ENCODE data around the gene COL11A1.
"Not testable (repeated sequence)": the region's sequence is repeated elsewhere in the genome, so short reads cannot be mapped to it uniquely, and the experiment has no call there.

Gene COL11A1

DNA sequence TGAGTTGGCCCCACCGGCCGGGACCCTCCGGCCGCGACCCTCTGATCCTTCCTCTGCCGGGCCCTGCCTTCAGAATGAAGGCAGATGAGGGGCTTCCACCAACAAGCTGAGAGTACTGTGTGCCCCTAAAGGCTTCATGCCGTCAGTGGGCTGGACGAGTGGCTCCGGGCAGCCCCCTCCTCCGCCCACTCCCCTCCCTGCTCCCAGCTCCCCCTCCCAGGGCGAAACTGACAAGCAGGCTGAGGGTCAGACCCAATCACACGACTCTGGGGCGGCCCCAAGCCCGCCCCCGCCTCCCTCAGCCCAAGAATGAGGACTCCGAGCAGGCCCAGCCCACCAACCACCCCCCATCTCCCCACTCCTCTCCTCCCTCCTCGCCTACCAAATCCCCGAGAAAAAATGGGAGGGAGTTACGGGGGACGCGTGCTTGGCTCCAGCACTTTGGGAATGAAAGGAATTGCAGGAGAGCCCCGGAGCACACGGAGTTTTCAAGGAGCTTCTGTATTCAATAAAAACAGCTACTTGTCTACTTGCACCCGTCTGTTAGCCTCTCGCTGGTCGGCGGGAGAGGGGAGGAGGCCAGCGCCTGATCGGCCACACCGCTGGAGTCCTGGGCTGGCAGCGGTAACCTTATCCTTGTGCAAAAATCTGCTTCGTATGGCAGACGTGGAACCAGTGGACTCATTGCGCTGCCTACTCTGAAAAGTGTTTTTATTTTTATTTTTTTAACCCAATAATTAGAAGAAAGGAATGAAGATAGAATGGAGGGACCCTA, at the start of gene COL11A1:
TSS of gene COL11A1 (minus strand) at position 147 of the 775 bp plus-strand sequence. CDS start 344 bp downstream, outside the sequence.
- no peak for DNase-seq

DNA sequence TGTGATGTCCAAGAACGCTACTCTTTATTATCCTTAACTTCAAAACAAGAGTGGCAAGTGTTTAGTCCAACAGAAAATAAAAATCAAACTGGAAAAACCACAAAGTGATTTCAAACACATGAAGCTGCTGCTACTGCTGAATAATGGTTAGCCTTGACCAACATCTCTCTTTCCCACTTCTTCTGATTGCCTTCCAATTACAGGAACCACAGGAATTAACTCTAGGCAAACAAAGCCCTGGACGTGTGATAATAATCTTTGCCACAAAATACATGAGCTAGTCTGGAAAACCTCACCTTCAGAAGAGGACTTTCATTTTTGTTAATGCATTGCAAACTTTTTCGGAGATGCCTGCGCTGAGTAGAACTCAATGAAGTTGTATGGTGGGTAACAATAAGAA, 48.6 kb upstream of the COL11A1 start:
- no peak for DNase-seq

GRCh38 chr1:103146166-103146565, 37.8 kb upstream of the COL11A1 start:
- DNase-seq = no peak

DNA sequence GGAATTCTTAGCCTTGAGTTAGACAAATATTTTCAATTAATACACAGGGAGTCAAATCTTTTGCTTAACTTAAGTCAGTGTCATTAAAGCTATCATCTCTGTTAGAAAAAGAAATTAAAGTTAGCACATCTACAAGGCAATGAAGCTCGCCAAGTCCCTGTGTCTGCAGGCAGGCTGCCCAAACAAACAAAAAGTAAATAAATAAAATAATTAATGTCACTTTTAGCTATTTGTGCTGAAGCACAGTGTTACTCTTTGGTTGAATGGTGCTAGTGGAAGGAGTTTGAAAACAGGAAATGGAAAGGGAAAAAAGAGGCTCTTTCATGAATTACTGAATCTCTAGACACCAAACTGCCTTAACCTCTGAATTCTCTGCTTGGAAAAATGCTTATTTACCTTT, 37.1 kb upstream of the COL11A1 start:
- DNase-seq = no peak

DNA sequence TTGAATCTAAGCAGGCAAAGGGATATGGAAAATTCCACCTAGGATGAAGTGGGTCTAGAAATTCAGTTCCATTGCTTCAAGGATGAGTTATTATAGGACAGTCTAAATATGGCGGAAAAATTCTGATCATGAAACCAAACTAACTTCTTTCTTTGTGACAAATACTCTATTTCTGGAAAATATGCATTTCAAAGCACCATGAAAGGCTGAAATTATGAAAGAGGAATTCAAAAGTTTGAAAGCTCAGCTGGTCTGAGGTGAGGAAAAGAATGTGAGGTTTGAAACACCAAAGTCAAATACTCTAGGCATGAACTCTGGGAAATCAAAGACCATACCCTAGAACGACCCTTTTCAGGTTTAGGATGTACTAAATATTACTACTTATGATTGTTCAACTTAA, 36.4 kb upstream of the COL11A1 start:
- DNase-seq = no peak

GRCh38 chr1:103142461-103142860, 34.1 kb upstream of the COL11A1 start:
- no peak for DNase-seq

GRCh38 chr1:103129796-103130195, 21.5 kb upstream of the COL11A1 start:
- no peak for DNase-seq

- no peak for DNase-seq
Observed at GRCh38 chr1:103129255-103129654, 20.9 kb upstream of the COL11A1 start.

- DNase-seq = not testable (repeated sequence)
Observed at GRCh38 chr1:103128256-103128655, 19.9 kb upstream of the COL11A1 start.

DNA sequence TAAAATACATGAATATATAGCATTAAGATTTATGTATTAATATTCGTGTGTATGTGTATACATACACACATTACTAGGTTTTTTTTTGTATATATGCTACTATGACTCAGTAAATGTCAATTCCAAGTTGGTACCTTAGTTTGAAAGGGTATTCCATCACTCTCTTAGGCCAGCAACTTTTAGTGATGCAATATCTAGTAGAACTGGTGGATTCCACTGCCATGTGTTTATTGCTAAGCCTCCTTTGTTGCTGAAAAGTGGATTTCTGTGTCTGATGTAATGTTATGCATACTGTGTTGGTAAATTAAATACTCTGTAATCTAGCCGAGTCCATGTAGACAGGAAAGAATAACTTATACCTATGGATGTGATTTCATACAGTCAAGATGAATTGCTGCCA, 16.9 kb upstream of the COL11A1 start:
- no peak for DNase-seq

DNA sequence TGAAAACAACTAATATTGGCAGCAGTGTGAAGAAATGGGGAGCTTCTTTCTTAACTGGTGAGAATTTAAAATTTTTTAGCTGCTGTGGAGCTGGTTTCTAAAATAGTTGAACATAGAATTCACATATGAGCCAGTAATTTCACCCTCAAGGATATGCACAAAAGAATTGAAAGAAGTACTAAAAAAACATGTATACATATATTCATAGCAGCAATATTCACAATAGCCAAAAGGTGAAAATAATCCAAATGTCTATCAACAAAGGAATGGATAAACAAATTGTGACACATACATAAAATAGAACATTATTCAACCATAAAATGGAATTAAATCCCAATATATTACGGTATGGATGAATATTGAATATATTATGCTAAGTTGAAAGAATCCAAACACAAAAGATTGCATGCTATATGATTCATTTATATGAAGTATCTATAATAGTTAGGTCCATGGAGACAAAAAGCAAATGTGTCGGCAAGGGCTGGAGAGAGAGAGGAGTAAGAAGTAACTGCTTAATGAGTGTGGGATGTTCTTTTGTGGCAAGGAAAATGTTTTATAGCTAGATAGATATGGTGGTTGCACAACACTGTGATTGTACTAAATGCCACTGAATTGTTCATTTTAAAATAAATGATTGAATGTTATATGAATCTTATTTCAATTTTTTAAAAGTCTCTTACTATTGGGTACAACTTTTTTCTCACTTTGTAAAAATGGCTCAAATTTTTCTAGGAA, 14.8 kb upstream of the COL11A1 start:
- DNase-seq = no peak

- no peak for DNase-seq
Observed at GRCh38 chr1:103120981-103121380, 12.7 kb upstream of the COL11A1 start.

- no peak for DNase-seq
Observed at GRCh38 chr1:103112546-103112945, 4.2 kb upstream of the COL11A1 start.

- DNase-seq = no peak
Observed at GRCh38 chr1:103111926-103112325, 3.6 kb upstream of the COL11A1 start.

DNA sequence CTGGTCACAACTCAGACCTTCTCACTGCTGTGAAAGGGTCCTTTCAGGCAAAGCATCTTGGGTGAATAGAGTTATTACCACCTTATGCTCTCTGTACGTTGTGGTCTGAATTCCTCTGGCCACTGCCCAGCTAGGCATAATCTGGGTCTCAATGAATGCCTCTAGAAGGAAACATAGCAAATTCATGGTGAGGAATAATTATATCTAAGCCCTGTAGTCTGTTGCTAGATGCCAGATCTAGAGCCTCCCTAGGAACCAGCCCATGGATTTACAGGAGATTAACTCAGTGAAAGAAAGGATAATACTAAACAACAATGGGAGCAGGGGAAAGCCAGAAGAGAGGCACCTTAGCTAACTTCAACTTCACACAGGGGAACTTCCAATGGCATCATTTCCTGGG, 2.4 kb upstream of the COL11A1 start:
- no peak for DNase-seq

GRCh38 chr1:103109311-103109920, 1.1 kb upstream of the COL11A1 start:
- DNase-seq = no peak

- DNase-seq = no peak
Observed at GRCh38 chr1:103107741-103108375, 464 bp downstream of the COL11A1 start.

- DNase-seq = no peak
Observed at GRCh38 chr1:103106426-103107341, 1.6 kb downstream of the COL11A1 start.

DNA sequence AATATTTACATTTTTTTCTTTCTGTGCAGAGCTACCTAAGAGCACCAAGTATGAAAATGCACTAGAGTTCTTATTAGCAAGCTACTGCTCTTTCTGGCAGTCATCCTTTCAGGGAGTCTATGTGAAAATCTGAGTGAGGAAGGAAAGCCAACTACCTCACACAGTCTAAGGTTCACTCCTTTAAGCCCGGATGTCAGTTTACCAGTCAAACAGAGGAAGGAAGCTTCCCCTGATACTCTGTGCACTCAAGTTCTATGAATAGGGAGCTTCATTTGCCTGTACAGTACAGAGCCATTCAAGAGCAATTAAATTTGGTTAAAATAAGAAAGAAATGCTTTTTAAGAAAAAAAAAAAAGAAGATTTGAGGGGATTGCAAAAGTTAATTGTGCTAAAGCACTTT, 6.9 kb downstream of the COL11A1 start:
- DNase-seq = no peak

GRCh38 chr1:103089221-103089620, 19.1 kb downstream of the COL11A1 start:
- no peak for DNase-seq

DNA sequence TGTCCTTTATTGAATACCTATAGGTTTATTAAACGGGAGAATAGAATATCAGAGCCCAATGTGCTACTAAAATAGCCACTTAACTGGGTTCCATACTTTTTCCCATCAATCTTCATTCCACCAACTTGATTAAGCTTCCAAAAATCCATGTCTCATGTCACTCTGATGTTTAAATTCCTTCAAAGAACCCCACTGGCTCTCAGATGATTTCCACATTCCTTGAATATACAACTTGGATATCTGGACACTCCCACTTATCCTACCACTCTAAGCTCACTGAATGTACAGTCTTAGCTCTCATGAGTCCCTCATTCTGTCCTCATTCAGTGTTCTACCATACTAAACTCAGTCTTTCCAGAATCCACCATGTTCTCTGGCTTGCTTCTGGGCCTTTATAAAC, 21.1 kb downstream of the COL11A1 start:
- no peak for DNase-seq

- DNase-seq = no peak
Observed at GRCh38 chr1:103084181-103084580, 24.1 kb downstream of the COL11A1 start.

Data from activated naive CD4-positive, alpha-beta T cell treated with Interleukin-2 at 50 U/mL for 16 hours (primary cell).